HG02970 (cell line): ENCODE results near the gene TEAD4.

Experiments
- ATAC-seq: cut with Tn5 transposase; IDR thresholded peaks from one replicate; pipeline ENCODE4 v1.9.1; 2021; ENCODE audit warnings: mild to moderate bottlenecking, moderate library complexity, moderate number of reproducible peaks; ENCODE audit not compliant: unreplicated experiment, low FRiP score

The TEAD4 gene

GRCh38 chr12:2959192-2959504 lies at the start of gene TEAD4:
Gene TEAD4 (plus strand): TSS chr12:2959397.
- ATAC-seq = no peak

- no peak for ATAC-seq
Observed at GRCh38 chr12:2912216-2912575, 47.0 kb upstream of the TEAD4 start.

- ATAC-seq = no peak
Observed at GRCh38 chr12:2919249-2919648, 39.9 kb upstream of the TEAD4 start.

GRCh38 chr12:2922329-2922728 lies 36.9 kb upstream of the TEAD4 start:
- no peak for ATAC-seq

GRCh38 chr12:2923057-2923456 lies 36.1 kb upstream of the TEAD4 start:
- ATAC-seq = no peak

- ATAC-seq = no peak
Observed at GRCh38 chr12:2924019-2924418, 35.2 kb upstream of the TEAD4 start.

- no peak for ATAC-seq
Observed at GRCh38 chr12:2925322-2925995, 33.7 kb upstream of the TEAD4 start.

GRCh38 chr12:2930865-2931264 lies 28.3 kb upstream of the TEAD4 start:
- no peak for ATAC-seq

GRCh38 chr12:2933586-2933985 lies 25.6 kb upstream of the TEAD4 start:
- no peak for ATAC-seq

GRCh38 chr12:2934371-2934770 lies 24.8 kb upstream of the TEAD4 start:
- no peak for ATAC-seq

GRCh38 chr12:2936301-2936700 lies 22.9 kb upstream of the TEAD4 start:
- no peak for ATAC-seq

GRCh38 chr12:2937500-2937899 lies 21.7 kb upstream of the TEAD4 start:
- no peak for ATAC-seq

GRCh38 chr12:2939191-2939590 lies 20.0 kb upstream of the TEAD4 start:
- ATAC-seq = no peak

- ATAC-seq = no peak
Observed at GRCh38 chr12:2940564-2940963, 18.6 kb upstream of the TEAD4 start.

GRCh38 chr12:2941524-2941923 lies 17.7 kb upstream of the TEAD4 start:
- no peak for ATAC-seq

- no peak for ATAC-seq
Observed at GRCh38 chr12:2944401-2945047, 14.7 kb upstream of the TEAD4 start.

GRCh38 chr12:2949411-2949810 lies 9.8 kb upstream of the TEAD4 start:
- no peak for ATAC-seq

- no peak for ATAC-seq
Observed at GRCh38 chr12:2955888-2956287, 3.3 kb upstream of the TEAD4 start.

GRCh38 chr12:2957816-2958431 lies 1.3 kb upstream of the TEAD4 start:
- ATAC-seq = no peak

- no peak for ATAC-seq
Observed at GRCh38 chr12:2958432-2959191, 585 bp upstream of the TEAD4 start.
